Measurements from ENCODE around the gene ZC3H18. TPM values are rescaled to one million over a fixed set of nuclear protein-coding genes. Genes with fewer than 3 reads are reported as not detected.

Gene ZC3H18
- total RNA-seq, 1 experiment from 2014 or later, result 57.8 TPM

- H3K4me2 ChIP-seq (ENCODE audit: low read length), result no peak overlapping the region
- peaks cover 0 to 3% of the 10 kb centered on the region in 2 experiments; a peak in 1 of 4 replicates for H3K36me3 ChIP-seq (ENCODE audit: control insufficient read depth in 1 of 2, insufficient read depth in 2 of 2, low read length in 2 of 2)
- POLR2A ChIA-PET, result no interaction called here
These were observed 73.4 kb downstream of the ZC3H18 start for GRCh38 chr16:88643644-88643932.

More at GRCh38 chr16:88643644-88643932, 73.4 kb downstream of the ZC3H18 start:
- Histone ChIP-seq H3K27ac (ENCODE audit: low read depth, low read length) (no peak overlapping the region), H3K79me2 (ENCODE audit: insufficient read depth, low read length) (peaks cover 13% of the 10 kb centered on the region; the same call in 1 of the 2 replicates), H3K4me3 (replicated peaks in 1 of 2; ENCODE audit: low read depth in 1 of 2, low read length in 2 of 2) (no peak overlapping the region), H3K27me3 (ENCODE audit: insufficient read depth, low read length) (no peaks in the 10 kb centered on the region), H3K9me3 (ENCODE audit: control insufficient read depth in 1 of 2, insufficient read depth in 1 of 2, low read depth in 1 of 2, low read length in 2 of 2) (no peaks in the 10 kb centered on the region), H3K9ac (ENCODE audit: low read length) (no peak overlapping the region), H4K20me1 (ENCODE audit: insufficient read depth) (no peaks in the 10 kb centered on the region), H3K9me2 (ENCODE audit: insufficient read depth) (no peaks in the 10 kb centered on the region), H2AFZ (ENCODE audit: low read depth, low read length, poor library complexity, severe bottlenecking) (no peak overlapping the region), H3K4me1 (ENCODE audit: control insufficient read depth in 1 of 2, insufficient read depth in 2 of 2, low read length in 2 of 2) (peaks cover 2 to 25% of the 10 kb centered on the region in 2 experiments; a peak in 2 of 4 replicates)
- intact Hi-C loops (cut with micrococcal nuclease), result no loop called here
- no TSS peak for BruUV-seq (replicated peaks)
- RAD21 ChIA-PET (ENCODE audit: low non-redundant PET in 1 of 2, low total read pairs in 2 of 2, uncharacterized antibody in 2 of 2, unreplicated experiment in 2 of 2), result no interaction called here
- CTCF ChIA-PET, result no interaction called here
- DNase-seq (ENCODE audit: low read depth, low spot score) (no peak), ATAC-seq (no peak)
- TF ChIP-seq, protein P1, sequence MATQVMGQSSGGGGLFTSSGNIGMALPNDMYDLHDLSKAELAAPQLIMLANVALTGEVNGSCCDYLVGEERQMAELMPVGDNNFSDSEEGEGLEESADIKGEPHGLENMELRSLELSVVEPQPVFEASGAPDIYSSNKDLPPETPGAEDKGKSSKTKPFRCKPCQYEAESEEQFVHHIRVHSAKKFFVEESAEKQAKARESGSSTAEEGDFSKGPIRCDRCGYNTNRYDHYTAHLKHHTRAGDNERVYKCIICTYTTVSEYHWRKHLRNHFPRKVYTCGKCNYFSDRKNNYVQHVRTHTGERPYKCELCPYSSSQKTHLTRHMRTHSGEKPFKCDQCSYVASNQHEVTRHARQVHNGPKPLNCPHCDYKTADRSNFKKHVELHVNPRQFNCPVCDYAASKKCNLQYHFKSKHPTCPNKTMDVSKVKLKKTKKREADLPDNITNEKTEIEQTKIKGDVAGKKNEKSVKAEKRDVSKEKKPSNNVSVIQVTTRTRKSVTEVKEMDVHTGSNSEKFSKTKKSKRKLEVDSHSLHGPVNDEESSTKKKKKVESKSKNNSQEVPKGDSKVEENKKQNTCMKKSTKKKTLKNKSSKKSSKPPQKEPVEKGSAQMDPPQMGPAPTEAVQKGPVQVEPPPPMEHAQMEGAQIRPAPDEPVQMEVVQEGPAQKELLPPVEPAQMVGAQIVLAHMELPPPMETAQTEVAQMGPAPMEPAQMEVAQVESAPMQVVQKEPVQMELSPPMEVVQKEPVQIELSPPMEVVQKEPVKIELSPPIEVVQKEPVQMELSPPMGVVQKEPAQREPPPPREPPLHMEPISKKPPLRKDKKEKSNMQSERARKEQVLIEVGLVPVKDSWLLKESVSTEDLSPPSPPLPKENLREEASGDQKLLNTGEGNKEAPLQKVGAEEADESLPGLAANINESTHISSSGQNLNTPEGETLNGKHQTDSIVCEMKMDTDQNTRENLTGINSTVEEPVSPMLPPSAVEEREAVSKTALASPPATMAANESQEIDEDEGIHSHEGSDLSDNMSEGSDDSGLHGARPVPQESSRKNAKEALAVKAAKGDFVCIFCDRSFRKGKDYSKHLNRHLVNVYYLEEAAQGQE (IDR thresholded peaks at IDR 0.05; ENCODE audit: low read depth), result no peak
- TF ChIP-seq, protein P2, sequence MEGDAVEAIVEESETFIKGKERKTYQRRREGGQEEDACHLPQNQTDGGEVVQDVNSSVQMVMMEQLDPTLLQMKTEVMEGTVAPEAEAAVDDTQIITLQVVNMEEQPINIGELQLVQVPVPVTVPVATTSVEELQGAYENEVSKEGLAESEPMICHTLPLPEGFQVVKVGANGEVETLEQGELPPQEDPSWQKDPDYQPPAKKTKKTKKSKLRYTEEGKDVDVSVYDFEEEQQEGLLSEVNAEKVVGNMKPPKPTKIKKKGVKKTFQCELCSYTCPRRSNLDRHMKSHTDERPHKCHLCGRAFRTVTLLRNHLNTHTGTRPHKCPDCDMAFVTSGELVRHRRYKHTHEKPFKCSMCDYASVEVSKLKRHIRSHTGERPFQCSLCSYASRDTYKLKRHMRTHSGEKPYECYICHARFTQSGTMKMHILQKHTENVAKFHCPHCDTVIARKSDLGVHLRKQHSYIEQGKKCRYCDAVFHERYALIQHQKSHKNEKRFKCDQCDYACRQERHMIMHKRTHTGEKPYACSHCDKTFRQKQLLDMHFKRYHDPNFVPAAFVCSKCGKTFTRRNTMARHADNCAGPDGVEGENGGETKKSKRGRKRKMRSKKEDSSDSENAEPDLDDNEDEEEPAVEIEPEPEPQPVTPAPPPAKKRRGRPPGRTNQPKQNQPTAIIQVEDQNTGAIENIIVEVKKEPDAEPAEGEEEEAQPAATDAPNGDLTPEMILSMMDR (IDR thresholded peaks at IDR 0.05 in 2 of 3, conservative IDR thresholded peaks at IDR 0.05 in 1 of 3; ENCODE audit: borderline replicate concordance in 1 of 3, insufficient read depth in 1 of 3, low read depth in 2 of 3, low read length in 2 of 3), result no peak
- TF ChIP-seq FOSL1 (IDR thresholded peaks at IDR 0.05; ENCODE audit: low read depth) (no peak), EZH2 (IDR thresholded peaks at IDR 0.05) (no peak), ATF3 (IDR thresholded peaks at IDR 0.05) (no peak), TCF7L2 (IDR thresholded peaks at IDR 0.05; ENCODE audit: borderline replicate concordance, extremely low read depth, insufficient read depth, insufficient read length) (no peak), SP1 (IDR thresholded peaks at IDR 0.05; ENCODE audit: low read depth) (no peak), CEBPB (IDR thresholded peaks at IDR 0.05; ENCODE audit: low read depth) (no peak), SRF (IDR thresholded peaks at IDR 0.05; ENCODE audit: low read depth) (no peak), SIN3A (IDR thresholded peaks at IDR 0.05; ENCODE audit: low read depth) (no peak), ZFX (IDR thresholded peaks at IDR 0.05) (no peak), EZH2phosphoT487 (IDR thresholded peaks at IDR 0.05; ENCODE audit: borderline replicate concordance) (no peak), RAD21 (IDR thresholded peaks at IDR 0.05; ENCODE audit: low read depth) (no peak), YY1 (IDR thresholded peaks at IDR 0.05; ENCODE audit: extremely low read depth, insufficient replicate concordance, low read depth, low read length) (no peak), JUND (IDR thresholded peaks at IDR 0.05) (no peak), POLR2AphosphoS5 (IDR thresholded peaks at IDR 0.05; ENCODE audit: low read depth, low read length) (no peak), CBX3 (IDR thresholded peaks at IDR 0.05; ENCODE audit: low read depth) (no peak)
- TF ChIP-seq, protein P3, sequence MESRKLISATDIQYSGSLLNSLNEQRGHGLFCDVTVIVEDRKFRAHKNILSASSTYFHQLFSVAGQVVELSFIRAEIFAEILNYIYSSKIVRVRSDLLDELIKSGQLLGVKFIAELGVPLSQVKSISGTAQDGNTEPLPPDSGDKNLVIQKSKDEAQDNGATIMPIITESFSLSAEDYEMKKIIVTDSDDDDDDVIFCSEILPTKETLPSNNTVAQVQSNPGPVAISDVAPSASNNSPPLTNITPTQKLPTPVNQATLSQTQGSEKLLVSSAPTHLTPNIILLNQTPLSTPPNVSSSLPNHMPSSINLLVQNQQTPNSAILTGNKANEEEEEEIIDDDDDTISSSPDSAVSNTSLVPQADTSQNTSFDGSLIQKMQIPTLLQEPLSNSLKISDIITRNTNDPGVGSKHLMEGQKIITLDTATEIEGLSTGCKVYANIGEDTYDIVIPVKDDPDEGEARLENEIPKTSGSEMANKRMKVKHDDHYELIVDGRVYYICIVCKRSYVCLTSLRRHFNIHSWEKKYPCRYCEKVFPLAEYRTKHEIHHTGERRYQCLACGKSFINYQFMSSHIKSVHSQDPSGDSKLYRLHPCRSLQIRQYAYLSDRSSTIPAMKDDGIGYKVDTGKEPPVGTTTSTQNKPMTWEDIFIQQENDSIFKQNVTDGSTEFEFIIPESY (IDR thresholded peaks at IDR 0.05; ENCODE audit: extremely low read depth, insufficient replicate concordance, low read length), result no peak
